ENCODE measurements around the gene TOMM6.

GRCh38 chr6:41826343-41827022 lies 39.0 kb downstream of the TOMM6 start:
- TF ChIP-seq POLR2A (IDR thresholded peaks at IDR 0.05) (no peak), CTCF (IDR thresholded peaks at IDR 0.05) (no peak)

Measured in thyroid gland (tissue), 4 donors.